ENCODE results near the gene MIOS. TPM values are rescaled to one million over a fixed set of nuclear protein-coding genes. Genes with fewer than 3 reads are reported as not detected.

The MIOS gene
- total RNA-seq, 1 experiment from 2014 or later, result 25.8 TPM

DNA sequence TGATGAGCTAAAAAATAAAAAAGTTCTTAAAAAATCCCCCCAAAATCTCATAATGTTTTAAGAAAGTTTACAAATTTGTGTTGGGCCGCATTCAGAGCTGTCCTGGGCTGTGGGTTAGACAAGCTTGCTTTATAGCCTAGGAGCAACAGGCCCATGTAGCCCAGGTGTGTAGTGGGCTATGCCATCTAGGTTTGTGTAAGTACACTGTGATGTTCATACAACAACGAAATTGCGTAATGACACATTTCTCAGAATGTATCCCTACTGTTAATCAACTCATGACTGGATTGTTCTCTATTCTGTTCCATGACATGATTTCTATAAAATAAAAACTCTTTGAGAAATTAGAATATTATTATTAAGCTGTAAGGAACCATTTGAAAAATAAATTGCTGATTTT, 13.0 kb downstream of the MIOS start:
- Histone ChIP-seq H3K4me3 (replicated peaks in 1 of 2; ENCODE audit: low read depth in 1 of 2, low read length in 2 of 2) (no peak overlapping the region), H3K9ac (ENCODE audit: low read length) (no peak overlapping the region), H3K27ac (ENCODE audit: low read depth, low read length) (no peak overlapping the region), H3K36me3 (ENCODE audit: control insufficient read depth in 1 of 2, insufficient read depth in 2 of 2, low read length in 2 of 2) (no peaks in the 10 kb centered on the region), H3K4me2 (ENCODE audit: low read length) (no peak overlapping the region), H3K9me3 (ENCODE audit: control insufficient read depth in 1 of 2, insufficient read depth in 1 of 2, low read depth in 1 of 2, low read length in 2 of 2) (no peaks in the 10 kb centered on the region), H2AFZ (ENCODE audit: low read depth, low read length, poor library complexity, severe bottlenecking) (no peak overlapping the region), H3K4me1 (ENCODE audit: control insufficient read depth in 1 of 2, insufficient read depth in 2 of 2, low read length in 2 of 2) (no peaks in the 10 kb centered on the region), H3K79me2 (ENCODE audit: insufficient read depth, low read length) (peaks cover 24% of the 10 kb centered on the region; the same call in 1 of the 2 replicates), H3K9me2 (ENCODE audit: insufficient read depth) (no peaks in the 10 kb centered on the region), H3K27me3 (ENCODE audit: insufficient read depth, low read length) (no peaks in the 10 kb centered on the region), H4K20me1 (ENCODE audit: insufficient read depth) (no peaks in the 10 kb centered on the region; the same call in 1 of the 2 replicates)
- ChIA-PET RAD21 (ENCODE audit: low non-redundant PET in 1 of 2, low total read pairs in 2 of 2, uncharacterized antibody in 2 of 2, unreplicated experiment in 2 of 2) (no interaction called here), CTCF (no interaction called here), POLR2A (no interaction called here)
- ATAC-seq (no peak), DNase-seq (ENCODE audit: low read depth, low spot score) (no peak)
- BruUV-seq (replicated peaks), result no TSS peak
- TF ChIP-seq TCF7L2 (IDR thresholded peaks at IDR 0.05; ENCODE audit: borderline replicate concordance, extremely low read depth, insufficient read depth, insufficient read length) (no peak), YY1 (IDR thresholded peaks at IDR 0.05; ENCODE audit: extremely low read depth, insufficient replicate concordance, low read depth, low read length) (no peak)
- intact Hi-C loops (cut with micrococcal nuclease), result no loop called here

DNA sequence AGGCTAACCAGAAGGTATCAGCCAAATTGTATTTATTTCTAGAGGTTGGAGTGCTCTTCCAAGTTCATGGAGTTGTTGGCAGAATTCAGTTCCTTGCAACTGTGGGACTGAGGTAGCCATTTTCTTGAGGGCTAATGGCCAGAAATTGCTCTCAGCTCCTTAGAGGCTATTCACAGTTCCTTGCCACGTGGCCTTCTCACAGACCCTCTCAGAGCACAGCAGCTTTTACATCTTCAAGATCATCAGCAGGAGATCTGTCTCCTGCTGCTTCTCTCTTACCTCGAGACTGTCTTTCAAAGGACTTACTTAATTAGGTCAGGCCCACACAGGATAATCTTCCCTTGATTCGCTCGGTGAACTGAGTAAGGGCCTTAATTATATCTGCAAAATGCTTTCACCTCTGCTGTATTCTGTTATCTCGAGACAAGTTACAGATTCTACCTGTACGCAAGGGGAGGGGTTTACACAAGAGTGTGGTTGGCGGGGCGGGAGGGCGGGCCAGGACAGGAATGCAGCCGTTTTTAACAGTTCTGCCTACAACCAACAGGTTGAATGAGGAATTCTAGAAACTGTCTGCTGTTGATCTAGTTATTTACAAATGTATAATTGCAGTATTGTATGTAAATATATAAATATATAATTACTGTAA, 15.0 kb downstream of the MIOS start:
- ChIA-PET RAD21 (ENCODE audit: low non-redundant PET in 1 of 2, low total read pairs in 2 of 2, uncharacterized antibody in 2 of 2, unreplicated experiment in 2 of 2) (no interaction called here), CTCF (no interaction called here), POLR2A (no interaction called here)
- no peaks in the 10 kb centered on the region for H4K20me1 ChIP-seq (ENCODE audit: insufficient read depth)
- H3K4me3 ChIP-seq (replicated peaks in 1 of 2; ENCODE audit: low read depth in 1 of 2, low read length in 2 of 2), result no peak overlapping the region
- H2AFZ ChIP-seq (ENCODE audit: low read depth, low read length, poor library complexity, severe bottlenecking), result no peak overlapping the region
- DNase-seq (ENCODE audit: low read depth, low spot score), result no peak
- H3K9ac ChIP-seq (ENCODE audit: low read length), result no peak overlapping the region
- no TSS peak for BruUV-seq (replicated peaks)
- ATAC-seq, result no peak
- intact Hi-C loops (cut with micrococcal nuclease), result no loop called here
- H3K4me1 ChIP-seq (ENCODE audit: control insufficient read depth in 1 of 2, insufficient read depth in 2 of 2, low read length in 2 of 2), result no peaks in the 10 kb centered on the region
- peaks cover 19% of the 10 kb centered on the region; the same call in 1 of the 2 replicates for H3K79me2 ChIP-seq (ENCODE audit: insufficient read depth, low read length)
- no peaks in the 10 kb centered on the region for H3K27me3 ChIP-seq (ENCODE audit: insufficient read depth, low read length)
- TF ChIP-seq, protein P1, sequence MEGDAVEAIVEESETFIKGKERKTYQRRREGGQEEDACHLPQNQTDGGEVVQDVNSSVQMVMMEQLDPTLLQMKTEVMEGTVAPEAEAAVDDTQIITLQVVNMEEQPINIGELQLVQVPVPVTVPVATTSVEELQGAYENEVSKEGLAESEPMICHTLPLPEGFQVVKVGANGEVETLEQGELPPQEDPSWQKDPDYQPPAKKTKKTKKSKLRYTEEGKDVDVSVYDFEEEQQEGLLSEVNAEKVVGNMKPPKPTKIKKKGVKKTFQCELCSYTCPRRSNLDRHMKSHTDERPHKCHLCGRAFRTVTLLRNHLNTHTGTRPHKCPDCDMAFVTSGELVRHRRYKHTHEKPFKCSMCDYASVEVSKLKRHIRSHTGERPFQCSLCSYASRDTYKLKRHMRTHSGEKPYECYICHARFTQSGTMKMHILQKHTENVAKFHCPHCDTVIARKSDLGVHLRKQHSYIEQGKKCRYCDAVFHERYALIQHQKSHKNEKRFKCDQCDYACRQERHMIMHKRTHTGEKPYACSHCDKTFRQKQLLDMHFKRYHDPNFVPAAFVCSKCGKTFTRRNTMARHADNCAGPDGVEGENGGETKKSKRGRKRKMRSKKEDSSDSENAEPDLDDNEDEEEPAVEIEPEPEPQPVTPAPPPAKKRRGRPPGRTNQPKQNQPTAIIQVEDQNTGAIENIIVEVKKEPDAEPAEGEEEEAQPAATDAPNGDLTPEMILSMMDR (IDR thresholded peaks at IDR 0.05 in 2 of 3, conservative IDR thresholded peaks at IDR 0.05 in 1 of 3; ENCODE audit: borderline replicate concordance in 1 of 3, insufficient read depth in 1 of 3, low read depth in 2 of 3, low read length in 2 of 3), result no peak
- no peak for TF ChIP-seq CEBPB (IDR thresholded peaks at IDR 0.05; ENCODE audit: low read depth)
- TF ChIP-seq CBX3 (IDR thresholded peaks at IDR 0.05; ENCODE audit: low read depth), result no peak
- TF ChIP-seq POLR2AphosphoS5 (IDR thresholded peaks at IDR 0.05; ENCODE audit: low read depth, low read length), result no peak
- TF ChIP-seq POLR2A (IDR thresholded peaks at IDR 0.05; ENCODE audit: borderline replicate concordance, extremely low read depth, insufficient read depth, insufficient read length), result no peak
- TF ChIP-seq EZH2 (IDR thresholded peaks at IDR 0.05), result no peak
- TF ChIP-seq FOSL1 (IDR thresholded peaks at IDR 0.05; ENCODE audit: low read depth), result no peak
- H3K9me3 ChIP-seq (ENCODE audit: control insufficient read depth in 1 of 2, insufficient read depth in 1 of 2, low read depth in 1 of 2, low read length in 2 of 2), result no peaks in the 10 kb centered on the region
- H3K4me2 ChIP-seq (ENCODE audit: low read length), result no peak overlapping the region
- no peaks in the 10 kb centered on the region for H3K9me2 ChIP-seq (ENCODE audit: insufficient read depth)
- no peaks in the 10 kb centered on the region; a peak in 1 of 4 replicates for H3K36me3 ChIP-seq (ENCODE audit: control insufficient read depth in 1 of 2, insufficient read depth in 2 of 2, low read length in 2 of 2)
- H3K27ac ChIP-seq (ENCODE audit: low read depth, low read length), result no peak overlapping the region
